Activated T-cell treated with anti-CD3 and anti-CD28 coated beads for 48 hours (primary cell): ENCODE results near the gene FIGLA.
"Not testable (repeated sequence)": the region's sequence is repeated elsewhere in the genome, so short reads cannot be mapped to it uniquely, and the experiment has no call there.

Experiments used
- DNase-seq: peaks from one replicate; pipeline ENCODE4 v3.0.0-alpha.2; 2020; ENCODE audit warnings: low read depth

The FIGLA gene

DNA sequence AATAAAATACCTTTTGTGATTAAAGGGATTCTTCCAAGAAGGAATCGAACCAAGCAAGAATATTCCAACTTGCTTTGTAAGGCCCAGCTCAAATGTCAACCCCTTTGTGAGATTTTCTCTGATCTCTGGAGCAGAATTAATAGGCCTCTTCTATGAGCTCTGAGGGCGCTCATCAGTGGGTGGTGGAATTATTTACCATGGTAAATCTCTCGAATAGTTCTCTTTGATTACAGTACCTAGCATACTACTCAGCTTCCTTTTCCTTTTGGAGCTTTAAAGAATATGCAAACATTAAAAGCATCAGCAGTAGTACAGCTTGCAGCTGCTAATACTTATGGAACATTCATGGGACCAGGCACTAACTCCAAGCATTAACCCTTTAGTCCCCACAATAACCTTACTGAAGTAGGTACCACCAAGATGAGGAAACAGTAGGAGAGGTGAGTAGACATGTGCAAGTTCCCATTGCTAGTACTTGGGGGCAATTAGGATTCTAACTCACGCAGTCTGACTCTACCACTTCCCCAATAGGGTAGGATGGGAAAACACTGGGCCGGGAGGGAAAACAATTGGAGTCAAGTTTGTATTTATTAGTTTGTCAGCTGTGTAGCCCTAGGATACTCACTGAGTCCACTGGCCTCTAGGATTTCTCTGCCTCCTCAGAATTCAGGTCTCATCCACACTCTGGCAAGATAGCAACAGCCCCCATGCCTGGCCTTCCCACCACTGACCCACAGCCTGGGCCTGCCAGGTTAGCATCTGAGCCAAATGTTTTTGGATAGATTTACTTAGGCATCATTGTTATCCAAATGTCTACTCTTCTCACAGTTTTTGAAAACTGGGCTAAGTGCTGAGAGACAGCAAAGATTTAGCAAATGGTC is 44.1 kb downstream of the FIGLA start:
- DNase-seq, result no peak

DNA sequence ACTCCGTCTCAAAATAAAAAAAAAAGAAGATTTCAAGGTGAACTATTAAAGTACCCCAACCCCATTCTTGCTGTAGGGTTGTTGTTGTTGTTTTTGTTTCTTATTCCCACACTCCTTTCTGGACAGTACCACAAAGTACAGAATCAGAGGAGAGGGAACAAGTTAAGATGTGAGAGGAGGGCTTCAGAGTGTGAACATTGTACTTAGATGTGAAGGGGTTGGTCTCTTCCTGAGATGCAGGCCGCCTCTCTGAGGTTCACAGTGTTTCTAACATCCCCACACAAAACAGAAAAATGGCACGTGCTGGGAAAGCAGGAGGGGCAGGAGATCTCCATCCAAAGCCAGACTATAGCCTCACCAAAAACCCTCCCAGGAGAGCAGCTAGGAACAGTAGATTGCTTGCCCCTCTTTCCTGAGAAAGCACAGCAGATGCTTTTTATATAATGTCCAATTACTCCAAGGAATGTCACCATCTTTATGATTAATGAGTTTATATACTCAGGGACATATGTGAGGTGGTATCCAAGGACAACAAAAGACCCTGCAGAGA is 45.1 kb downstream of the FIGLA start:
- DNase-seq, result no peak

DNA sequence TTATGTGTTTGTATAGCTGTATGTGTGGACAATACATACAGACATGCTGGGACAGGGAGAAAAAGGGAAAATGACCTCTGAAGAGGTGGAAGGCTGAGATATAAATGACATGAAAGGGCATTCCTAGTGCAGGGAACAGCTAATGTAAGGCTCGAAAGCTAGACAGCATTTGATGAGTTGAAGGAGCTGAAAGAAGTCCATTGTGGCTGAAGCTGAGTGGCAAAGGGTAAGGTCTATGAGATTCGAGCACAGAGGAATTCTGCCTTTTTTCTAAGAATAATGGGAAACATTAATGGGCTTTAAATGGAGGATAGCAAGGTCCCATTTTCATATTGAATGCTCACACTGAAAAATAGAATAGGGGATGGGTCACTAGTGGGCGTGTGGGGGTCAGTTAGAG is 46.0 kb downstream of the FIGLA start:
- no peak for DNase-seq

DNA sequence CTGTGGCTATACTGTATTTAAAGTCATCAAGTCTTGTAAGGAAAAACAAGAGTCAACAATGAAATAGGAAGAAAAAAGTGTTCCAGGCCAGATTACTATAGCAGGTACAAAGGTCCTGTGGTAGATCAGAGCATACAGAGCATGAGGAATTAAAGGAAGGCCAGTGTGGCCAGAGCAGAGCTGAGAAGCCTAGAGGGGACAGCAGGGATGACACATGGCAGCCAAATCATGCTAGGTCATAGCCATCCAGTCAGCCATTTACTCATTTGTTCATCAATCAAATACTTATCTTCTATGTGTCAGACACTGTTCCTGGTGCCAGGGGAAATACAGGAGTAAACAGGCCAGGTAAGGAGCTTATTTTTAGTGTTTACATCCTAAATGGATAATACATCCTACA is 46.8 kb downstream of the FIGLA start:
- no peak for DNase-seq

DNA sequence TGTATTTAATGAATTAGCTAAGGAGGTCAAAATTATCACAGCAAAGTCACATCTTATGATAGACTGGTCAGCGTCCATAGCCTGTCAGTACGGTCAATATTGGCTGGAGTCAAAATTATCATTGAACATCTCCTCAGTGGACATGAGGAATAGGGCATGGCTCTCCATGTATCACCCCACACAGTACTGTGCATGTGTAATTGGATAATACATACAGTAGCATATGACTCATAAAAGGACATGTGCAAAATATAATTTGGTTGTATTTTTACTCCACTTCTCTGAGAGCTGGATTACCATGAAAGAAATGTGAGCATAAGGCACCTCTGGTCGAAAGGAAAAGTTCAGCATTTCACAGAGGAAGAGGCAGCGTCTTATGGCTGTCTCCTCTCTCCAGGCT is 47.4 kb downstream of the FIGLA start:
- no peak for DNase-seq

DNA sequence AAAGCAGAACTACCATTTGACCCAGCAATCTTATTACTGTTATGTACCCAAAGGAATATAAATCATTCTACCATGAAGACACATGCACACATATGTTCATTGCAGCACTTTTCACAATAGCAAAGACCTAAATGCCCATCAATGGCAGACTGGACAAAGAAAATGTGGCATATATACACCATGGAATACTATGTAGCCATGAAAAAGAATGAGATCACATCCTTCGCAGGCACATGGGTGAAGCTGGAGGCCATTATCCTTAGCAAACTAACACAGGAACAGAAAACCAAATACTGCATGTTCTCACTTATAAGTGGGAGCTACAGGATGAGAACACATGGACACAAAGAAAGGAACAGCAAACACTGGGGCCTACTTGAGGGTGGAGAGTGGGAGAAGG is 51.0 kb downstream of the FIGLA start:
- DNase-seq, result not testable (repeated sequence)

DNA sequence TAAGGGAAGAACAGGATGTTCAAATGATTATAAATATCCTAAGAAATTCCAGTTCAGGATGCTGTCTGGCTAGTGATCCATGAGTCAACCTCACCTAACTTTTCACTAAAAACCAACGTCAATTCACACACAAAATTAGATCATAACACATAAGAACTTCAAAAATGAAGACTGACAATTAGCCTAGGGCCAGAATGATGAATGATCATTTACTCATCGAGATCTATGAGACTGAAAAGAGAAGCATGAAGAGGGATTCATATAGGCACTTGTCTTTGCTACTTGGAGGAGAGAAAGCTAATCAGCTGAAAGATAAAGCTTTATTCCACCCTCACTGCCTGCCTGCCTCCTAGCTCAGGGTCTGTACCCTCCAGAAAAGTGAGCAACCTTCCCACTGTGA is 52.3 kb downstream of the FIGLA start:
- DNase-seq, result no peak

DNA sequence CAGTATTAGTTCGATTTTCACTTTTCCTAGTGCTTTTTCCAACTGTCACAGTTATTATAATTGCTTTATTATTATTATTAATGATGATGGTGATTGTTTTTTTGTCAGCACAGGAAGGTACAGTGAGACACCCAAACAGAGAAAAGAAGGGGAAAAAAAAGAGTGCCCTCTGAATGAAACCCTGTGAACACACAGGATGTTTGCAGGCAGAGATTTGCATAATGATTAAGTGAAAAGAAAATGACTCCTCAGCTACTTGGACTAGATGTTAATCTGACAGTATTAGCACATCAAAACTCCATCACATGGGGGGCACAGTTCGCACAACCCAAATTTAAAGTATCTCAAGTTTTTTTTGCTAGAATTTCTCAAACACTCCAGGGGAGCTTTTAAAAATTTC is 55.4 kb downstream of the FIGLA start:
- no peak for DNase-seq

DNA sequence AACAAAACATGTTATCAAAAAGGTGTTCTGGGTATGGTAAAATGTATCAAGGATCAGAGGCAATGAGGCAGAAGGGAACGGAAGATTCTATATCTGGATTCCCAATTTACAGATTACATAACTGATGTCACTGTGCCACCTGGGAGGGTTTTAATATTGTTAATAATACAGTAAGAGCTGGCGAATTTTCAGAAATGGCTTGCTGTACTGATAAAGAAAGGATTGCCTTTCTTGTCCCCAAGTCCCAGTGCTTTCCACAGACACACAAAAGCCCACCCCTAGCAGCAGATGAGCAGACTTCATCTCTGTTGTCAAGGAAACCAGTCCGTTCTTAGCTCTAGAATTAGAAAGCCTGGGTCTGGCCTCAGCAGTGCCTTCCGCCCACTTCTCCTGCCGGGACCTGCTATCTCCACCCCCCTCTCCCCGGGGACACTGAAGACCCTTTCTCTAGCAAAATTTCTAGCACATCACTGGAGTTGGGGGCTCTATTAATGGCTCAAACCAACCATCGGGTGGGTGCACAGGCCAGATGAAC is 56.7 kb downstream of the FIGLA start:
- no peak for DNase-seq

DNA sequence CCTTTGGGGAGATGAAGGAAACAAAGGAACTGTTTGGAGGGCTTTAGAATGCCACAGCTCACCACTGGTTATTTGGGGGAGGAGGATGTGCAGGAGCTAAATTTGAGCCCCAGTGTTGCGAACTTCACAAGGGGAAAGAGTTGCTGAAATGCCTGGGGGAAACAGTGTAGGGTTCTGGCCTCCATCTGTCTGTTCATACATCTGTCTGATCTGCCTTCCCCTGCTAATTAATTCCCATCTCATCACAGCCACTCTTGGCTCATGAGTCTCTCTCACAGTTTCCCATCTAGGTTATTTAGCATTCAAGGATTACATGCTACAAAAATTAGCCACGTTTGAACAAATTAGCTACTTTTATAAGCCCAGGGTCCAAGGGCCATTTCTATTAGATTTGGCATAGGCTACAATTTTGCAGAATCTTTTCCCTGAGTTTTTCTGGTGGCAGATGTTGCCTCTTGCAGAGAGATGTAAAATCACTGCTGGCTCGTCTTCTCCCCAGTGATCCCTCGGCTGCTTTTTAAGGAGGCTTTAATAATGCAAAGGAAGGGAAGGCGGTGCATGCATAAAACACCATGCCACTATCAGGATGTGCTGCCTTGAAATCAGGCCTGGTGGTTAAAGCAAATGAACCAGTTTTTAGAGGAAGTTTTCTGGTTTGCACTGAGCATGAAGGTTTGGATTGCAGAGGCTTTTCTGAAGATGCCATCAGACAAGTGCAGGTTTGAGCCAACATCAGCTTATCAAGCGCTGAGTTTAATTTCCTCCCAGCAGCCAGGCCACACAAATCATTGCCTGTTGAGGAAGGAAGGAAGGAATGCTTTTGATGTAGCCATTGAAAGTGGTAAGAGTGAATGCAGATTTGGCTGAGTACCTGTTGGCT is 57.4 kb downstream of the FIGLA start:
- no peak for DNase-seq

DNA sequence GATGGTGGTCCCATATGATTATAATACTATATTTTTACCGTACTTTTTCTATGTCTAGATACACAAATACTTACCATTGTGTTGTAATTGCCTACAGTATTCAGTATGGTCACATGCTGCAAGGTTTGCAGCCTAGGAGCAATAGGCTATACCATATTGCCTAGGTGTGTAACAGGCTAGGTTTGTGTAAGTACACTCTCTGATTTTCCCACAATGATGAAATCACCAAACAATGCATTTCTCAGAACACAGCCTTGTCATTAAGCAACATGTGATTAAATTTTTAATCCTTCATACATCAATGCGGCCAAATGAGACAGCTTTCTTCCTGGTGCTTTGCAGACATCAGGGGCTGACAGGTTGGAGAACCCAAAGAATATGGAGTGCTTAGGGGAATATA is 59.7 kb downstream of the FIGLA start:
- DNase-seq, result no peak

DNA sequence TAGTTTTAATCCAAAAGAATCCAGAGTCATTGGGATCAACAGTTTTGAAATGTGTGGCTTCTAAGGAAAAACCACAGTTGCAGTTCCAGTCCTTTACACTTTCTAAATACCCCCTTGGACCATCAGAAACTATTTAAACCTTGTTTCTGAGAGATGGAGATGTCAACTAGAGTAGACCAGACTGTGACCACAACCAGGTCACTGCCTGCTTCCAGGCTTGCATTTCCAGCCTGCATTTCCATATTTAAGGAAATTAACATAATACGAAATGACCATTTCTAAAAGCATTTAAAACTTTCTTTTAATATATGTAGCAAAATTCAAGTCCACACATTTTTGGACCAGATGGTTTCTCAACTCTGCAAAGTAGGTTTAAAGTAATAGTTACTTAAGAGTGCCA is 60.8 kb downstream of the FIGLA start:
- DNase-seq, result no peak

DNA sequence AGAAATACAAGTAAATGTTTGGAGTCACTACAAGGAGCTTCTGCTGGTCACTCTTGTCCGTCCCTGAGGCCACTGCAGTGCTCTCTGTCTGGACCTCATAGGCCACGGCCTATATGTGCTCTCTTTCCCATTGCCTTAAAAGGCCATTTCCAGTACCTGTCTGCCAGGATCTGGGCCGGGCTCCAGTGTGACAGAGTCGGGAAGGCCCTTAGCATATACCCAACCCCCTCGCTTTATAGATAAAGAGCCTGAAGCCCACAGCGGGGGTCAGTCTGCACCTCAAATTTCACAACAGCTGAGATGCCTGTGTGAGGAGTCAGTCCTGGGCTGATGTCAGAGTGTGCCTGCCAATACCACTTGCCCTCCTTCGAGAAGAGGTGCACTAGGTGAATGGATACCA is 62.3 kb downstream of the FIGLA start:
- no peak for DNase-seq
